ENCODE measurements around the gene SLC46A3.
"Not testable (repeated sequence)": the region's sequence is repeated elsewhere in the genome, so short reads cannot be mapped to it uniquely, and the experiment has no call there.

Gene SLC46A3

GRCh38 chr13:28744091-28744536, 25.3 kb upstream of the SLC46A3 start:
- Histone ChIP-seq H3K4me1 (ENCODE audit: insufficient read depth, low read length) (peaks cover 32% of the 10 kb centered on the region), H3K9me3 (ENCODE audit: control insufficient read depth, insufficient read depth, low read length) (no peaks in the 10 kb centered on the region), H3K9ac (ENCODE audit: low read depth, low read length) (no peak overlapping the region), H3K36me3 (ENCODE audit: insufficient read depth, low read length) (no peaks in the 10 kb centered on the region)

DNA sequence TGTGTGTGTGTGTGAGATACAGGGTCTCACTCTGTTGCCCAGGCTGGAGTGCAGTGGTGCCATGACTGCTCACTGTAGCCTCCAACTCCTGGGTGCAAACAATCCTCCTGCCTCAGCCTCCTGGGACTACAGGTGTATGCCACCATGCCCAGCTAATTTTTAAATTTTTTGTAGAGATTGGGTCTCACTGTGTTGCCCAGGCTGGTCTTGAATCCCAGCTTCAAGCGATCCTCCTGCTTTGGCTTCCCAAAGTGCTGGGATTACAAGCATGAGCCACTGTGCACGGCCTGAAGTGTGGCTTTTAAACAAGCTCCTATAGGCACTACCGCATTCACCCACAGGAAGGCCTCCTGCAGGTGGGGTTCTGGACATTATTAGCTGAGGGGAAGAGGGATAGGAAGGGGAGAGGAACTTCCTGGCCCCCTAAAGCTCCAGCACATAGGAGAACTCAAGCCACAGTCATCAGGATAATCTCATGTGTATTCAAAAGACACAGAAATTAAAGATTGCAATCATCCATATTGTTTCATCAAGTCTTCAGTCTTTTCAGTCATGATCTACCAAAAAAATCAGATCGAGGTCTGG, 24.8 kb upstream of the SLC46A3 start:
- Histone ChIP-seq H3K36me3 (ENCODE audit: insufficient read depth, low read length) (no peaks in the 10 kb centered on the region), H3K9ac (ENCODE audit: low read depth, low read length) (no peak overlapping the region), H3K4me1 (ENCODE audit: insufficient read depth, low read length) (peaks cover 32% of the 10 kb centered on the region), H3K9me3 (ENCODE audit: control insufficient read depth, insufficient read depth, low read length) (no peaks in the 10 kb centered on the region)

DNA sequence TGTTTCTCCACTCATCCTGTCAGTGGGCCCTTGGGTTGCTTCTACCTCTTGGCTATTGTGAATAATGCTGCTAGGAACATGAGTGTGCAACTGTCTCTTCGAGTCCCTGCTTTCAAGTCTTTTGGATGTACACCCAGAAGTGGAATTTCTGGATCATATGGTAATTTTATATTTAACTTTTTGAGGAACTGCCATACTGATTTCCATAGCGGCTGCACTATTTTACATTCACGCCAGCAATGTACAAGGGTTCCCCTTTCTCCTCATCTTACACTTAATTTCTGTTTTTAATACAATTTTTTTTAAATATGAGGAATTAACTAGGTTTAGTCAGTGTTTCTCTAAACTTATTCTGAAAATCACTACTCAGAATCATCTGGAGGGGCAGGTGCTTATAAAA, 24.2 kb upstream of the SLC46A3 start:
- H3K36me3 ChIP-seq (ENCODE audit: insufficient read depth, low read length), result no peaks in the 10 kb centered on the region
- no peak overlapping the region for H3K9ac ChIP-seq (ENCODE audit: low read depth, low read length)
- peaks cover 32% of the 10 kb centered on the region for H3K4me1 ChIP-seq (ENCODE audit: insufficient read depth, low read length)
- H3K9me3 ChIP-seq (ENCODE audit: control insufficient read depth, insufficient read depth, low read length), result no peaks in the 10 kb centered on the region

DNA sequence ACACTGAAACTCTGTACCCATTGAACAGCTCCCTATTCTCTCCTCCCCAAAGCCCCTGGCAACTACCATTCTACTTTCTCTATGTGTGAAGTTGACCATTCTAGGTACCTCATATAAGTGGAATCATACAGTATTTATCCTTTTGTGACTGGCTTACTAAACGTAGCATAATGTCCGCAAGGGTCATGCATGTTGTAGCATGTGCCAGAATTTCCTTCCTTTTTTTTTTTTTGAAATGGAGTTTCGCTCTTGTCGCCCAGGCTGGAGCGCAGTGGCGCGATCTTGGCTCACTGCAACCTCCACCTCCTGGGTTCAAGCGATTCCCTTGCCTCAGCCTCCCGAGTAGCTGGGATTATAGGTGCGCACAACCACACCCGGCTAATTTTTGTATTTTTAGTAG, 23.7 kb upstream of the SLC46A3 start:
- H3K4me1 ChIP-seq (ENCODE audit: insufficient read depth, low read length), result peaks cover 32% of the 10 kb centered on the region
- not testable (repeated sequence) for H3K36me3 ChIP-seq (ENCODE audit: insufficient read depth, low read length); H3K9ac ChIP-seq (ENCODE audit: low read depth, low read length); H3K9me3 ChIP-seq (ENCODE audit: control insufficient read depth, insufficient read depth, low read length)

- Histone ChIP-seq H3K4me1 (ENCODE audit: insufficient read depth, low read length) (peaks cover 20% of the 10 kb centered on the region), H3K9me3 (ENCODE audit: control insufficient read depth, insufficient read depth, low read length) (no peaks in the 10 kb centered on the region), H3K36me3 (ENCODE audit: insufficient read depth, low read length) (no peaks in the 10 kb centered on the region), H3K9ac (ENCODE audit: low read depth, low read length) (no peak overlapping the region)
These were observed 22.3 kb upstream of the SLC46A3 start for GRCh38 chr13:28741084-28741491.

DNA sequence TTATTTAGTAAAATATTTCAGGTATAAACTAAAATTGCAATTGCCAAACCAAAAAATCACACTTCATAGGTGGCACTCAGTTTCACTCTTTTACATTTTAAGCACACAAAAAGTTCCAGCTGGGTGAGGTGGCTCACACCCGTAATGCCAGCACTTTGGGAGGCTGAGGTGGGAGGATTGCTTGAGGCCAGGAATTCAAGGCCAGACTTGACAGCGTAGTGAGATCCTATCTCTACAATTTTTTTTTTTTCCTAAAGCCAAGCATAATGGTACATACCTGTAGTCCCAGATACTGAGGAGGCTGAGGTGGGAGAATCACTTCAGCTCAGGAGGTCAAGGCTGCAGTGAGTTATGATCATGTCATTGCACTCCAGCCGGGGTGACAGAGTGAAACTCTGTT, 20.6 kb upstream of the SLC46A3 start:
- Histone ChIP-seq H3K36me3 (ENCODE audit: insufficient read depth, low read length) (no peaks in the 10 kb centered on the region), H3K4me1 (ENCODE audit: insufficient read depth, low read length) (peaks cover 8% of the 10 kb centered on the region), H3K9me3 (ENCODE audit: control insufficient read depth, insufficient read depth, low read length) (no peaks in the 10 kb centered on the region), H3K9ac (ENCODE audit: low read depth, low read length) (no peak overlapping the region)

- no peaks in the 10 kb centered on the region for H3K9me3 ChIP-seq (ENCODE audit: control insufficient read depth, insufficient read depth, low read length)
- H3K9ac ChIP-seq (ENCODE audit: low read depth, low read length), result no peak overlapping the region
- no peaks in the 10 kb centered on the region for H3K4me1 ChIP-seq (ENCODE audit: insufficient read depth, low read length)
- no peaks in the 10 kb centered on the region for H3K36me3 ChIP-seq (ENCODE audit: insufficient read depth, low read length)
These were observed 16.8 kb upstream of the SLC46A3 start for GRCh38 chr13:28735481-28736029.

DNA sequence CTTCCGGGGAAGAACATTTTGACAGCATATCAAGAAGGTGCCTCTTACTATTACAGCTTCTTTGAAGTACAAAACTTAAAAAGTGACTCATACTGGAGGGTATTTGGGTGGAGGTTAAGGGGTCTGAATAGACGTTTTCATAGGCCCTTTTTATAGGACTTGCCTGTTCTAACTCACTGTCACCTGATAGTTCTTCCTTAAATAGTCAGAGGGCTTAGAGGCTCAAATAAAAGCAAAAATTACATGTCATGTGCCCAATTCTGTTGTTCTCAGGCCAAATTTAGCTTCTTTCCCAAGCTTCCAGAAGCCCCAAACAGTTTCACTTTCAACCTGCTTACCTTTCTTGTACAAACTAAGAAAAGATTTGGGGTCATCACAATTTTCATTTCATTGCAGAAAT, 16.1 kb upstream of the SLC46A3 start:
- no peaks in the 10 kb centered on the region for H3K36me3 ChIP-seq (ENCODE audit: insufficient read depth, low read length)
- H3K9me3 ChIP-seq (ENCODE audit: control insufficient read depth, insufficient read depth, low read length), result no peaks in the 10 kb centered on the region
- H3K4me1 ChIP-seq (ENCODE audit: insufficient read depth, low read length), result no peaks in the 10 kb centered on the region
- no peak overlapping the region for H3K9ac ChIP-seq (ENCODE audit: low read depth, low read length)

DNA sequence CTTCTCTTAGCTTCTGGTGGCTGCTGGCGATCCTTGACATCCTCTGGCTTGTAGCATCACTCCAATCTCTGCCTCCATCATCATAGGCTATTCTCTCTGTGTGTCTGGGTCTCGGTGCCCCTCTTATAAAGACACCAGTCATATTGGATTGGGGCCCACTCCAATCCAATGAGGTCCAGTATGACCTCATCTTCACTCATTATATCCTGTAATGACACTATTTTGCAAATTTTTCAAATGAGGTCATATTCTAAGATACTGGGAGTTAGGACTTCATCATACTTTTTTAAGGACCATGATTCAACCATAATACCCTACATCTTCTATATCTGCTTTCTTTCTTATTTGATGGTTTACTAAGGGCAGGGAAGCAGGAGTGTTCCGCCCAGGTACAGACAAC, 12.0 kb upstream of the SLC46A3 start:
- Histone ChIP-seq H3K9me3 (ENCODE audit: control insufficient read depth, insufficient read depth, low read length) (no peaks in the 10 kb centered on the region), H3K9ac (ENCODE audit: low read depth, low read length) (no peak overlapping the region), H3K36me3 (ENCODE audit: insufficient read depth, low read length) (no peaks in the 10 kb centered on the region), H3K4me1 (ENCODE audit: insufficient read depth, low read length) (no peaks in the 10 kb centered on the region)

- Histone ChIP-seq H3K9me3 (ENCODE audit: control insufficient read depth, insufficient read depth, low read length) (no peaks in the 10 kb centered on the region), H3K36me3 (ENCODE audit: insufficient read depth, low read length) (no peaks in the 10 kb centered on the region), H3K9ac (ENCODE audit: low read depth, low read length) (no peak overlapping the region), H3K4me1 (ENCODE audit: insufficient read depth, low read length) (no peaks in the 10 kb centered on the region)
These were observed 10.8 kb upstream of the SLC46A3 start for GRCh38 chr13:28729541-28729940.

DNA sequence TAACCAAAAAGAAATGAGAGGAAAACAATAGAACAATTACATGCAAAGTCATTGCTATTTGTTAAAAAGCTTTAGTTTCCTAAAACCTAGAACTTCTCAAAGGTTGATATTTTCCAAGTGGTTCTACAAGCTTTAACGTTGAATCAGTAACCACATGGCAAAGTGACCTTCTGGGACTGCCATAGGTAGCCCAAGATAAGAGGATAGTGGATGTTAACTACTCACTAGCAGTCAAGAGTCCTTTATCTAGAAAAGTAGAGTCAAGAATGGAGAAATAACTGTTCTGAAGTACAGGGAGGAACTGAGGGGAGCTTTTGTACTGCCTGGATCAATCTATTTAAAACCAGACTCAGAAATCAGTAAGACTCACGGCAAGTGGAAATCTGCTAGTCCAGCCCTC, 9.9 kb upstream of the SLC46A3 start:
- no peaks in the 10 kb centered on the region for H3K36me3 ChIP-seq (ENCODE audit: insufficient read depth, low read length)
- H3K4me1 ChIP-seq (ENCODE audit: insufficient read depth, low read length), result no peaks in the 10 kb centered on the region
- no peak overlapping the region for H3K9ac ChIP-seq (ENCODE audit: low read depth, low read length)
- H3K9me3 ChIP-seq (ENCODE audit: control insufficient read depth, insufficient read depth, low read length), result no peaks in the 10 kb centered on the region

DNA sequence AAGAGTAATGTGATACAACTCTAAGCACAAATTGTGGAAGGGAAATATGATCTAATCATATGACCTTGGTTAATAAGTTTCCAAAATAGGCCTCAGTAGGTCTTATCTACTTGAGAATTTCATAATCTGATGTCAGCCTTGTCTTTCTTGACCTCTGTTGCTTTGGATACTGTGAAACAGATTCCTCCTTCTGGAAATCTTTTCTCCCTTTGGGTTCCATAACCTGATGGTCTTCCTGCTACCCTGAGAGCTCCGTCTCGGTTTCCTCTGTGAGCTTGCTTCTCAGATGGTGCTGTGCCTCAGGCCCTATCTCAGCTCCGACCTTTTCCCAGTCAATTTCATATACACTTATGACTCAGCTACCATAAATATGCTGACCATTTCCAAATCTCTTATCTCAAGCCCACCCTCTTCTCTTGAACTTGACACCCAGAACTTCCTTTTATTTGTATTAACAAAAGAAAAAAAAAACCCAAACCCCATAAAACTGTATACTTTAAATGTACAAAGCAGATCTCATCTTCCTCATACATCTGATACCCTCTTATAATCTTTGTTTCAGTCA, 6.4 kb upstream of the SLC46A3 start:
- Histone ChIP-seq H3K4me1 (ENCODE audit: insufficient read depth, low read length) (no peaks in the 10 kb centered on the region), H3K9ac (ENCODE audit: low read depth, low read length) (no peak overlapping the region), H3K36me3 (ENCODE audit: insufficient read depth, low read length) (no peaks in the 10 kb centered on the region), H3K9me3 (ENCODE audit: control insufficient read depth, insufficient read depth, low read length) (no peaks in the 10 kb centered on the region)

DNA sequence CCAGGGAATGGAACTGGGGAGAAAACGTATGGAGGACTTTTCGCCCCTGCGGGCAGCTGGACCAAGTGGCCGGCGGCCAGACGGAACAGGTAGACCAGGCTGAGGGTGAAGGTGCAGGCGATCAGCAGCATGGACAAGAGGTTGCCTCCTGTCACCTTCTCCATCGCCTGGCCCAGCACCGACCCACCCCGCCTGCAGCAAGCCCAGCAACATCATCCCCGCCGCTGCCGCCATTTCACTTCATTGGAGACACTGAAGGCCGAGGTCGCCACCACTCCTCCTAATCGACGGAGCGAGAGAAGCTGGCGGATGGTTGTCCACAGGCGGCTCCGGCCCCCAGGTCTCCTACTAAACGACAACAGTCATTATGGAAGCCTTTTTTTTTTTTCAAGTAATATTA, 5.0 kb upstream of the SLC46A3 start:
- Histone ChIP-seq H3K9me3 (ENCODE audit: control insufficient read depth, insufficient read depth, low read length) (no peaks in the 10 kb centered on the region), H3K9ac (ENCODE audit: low read depth, low read length) (no peak overlapping the region), H3K4me1 (ENCODE audit: insufficient read depth, low read length) (no peaks in the 10 kb centered on the region), H3K36me3 (ENCODE audit: insufficient read depth, low read length) (no peaks in the 10 kb centered on the region)

- Histone ChIP-seq H3K4me1 (ENCODE audit: insufficient read depth, low read length) (peaks cover 5% of the 10 kb centered on the region; the same call in 1 of the 2 replicates), H3K36me3 (ENCODE audit: insufficient read depth, low read length) (no peaks in the 10 kb centered on the region), H3K9me3 (ENCODE audit: control insufficient read depth, insufficient read depth, low read length) (no peaks in the 10 kb centered on the region), H3K9ac (ENCODE audit: low read depth, low read length) (peak overlapping the region; percentile 74)
These were observed 671 bp upstream of the SLC46A3 start for GRCh38 chr13:28719227-28720055.

DNA sequence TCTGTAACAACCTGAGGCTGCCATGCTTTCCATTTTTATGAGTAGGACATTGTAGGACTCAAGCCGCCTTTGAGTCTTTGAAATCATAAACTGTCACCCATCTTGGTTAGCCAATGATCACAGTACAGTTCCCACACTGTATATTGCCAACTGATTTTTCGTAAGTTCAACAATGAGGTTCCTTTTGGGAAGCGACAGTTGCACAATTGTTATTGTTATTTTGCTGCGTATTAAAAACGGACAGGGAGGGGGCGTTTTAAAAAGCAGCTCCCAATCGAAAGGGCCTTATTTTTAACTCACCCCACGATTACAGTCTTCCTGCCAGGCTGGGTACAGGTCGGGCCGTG, 601 bp downstream of the SLC46A3 start:
- no peaks in the 10 kb centered on the region for H3K36me3 ChIP-seq (ENCODE audit: insufficient read depth, low read length)
- no peaks in the 10 kb centered on the region for H3K9me3 ChIP-seq (ENCODE audit: control insufficient read depth, insufficient read depth, low read length)
- peak overlapping the region; percentile 74; the same call in 1 of the 2 replicates for H3K9ac ChIP-seq (ENCODE audit: low read depth, low read length)
- H3K4me1 ChIP-seq (ENCODE audit: insufficient read depth, low read length), result peaks cover 5% of the 10 kb centered on the region; the same call in 1 of the 2 replicates
